TTC549 (cell line): ENCODE measurements around the gene FBXL15.

ENCODE experiments used
- FAIRE-seq: peaks from 2 replicates; lab custom pipeline; 2012; peaks lifted over from hg19 to GRCh38; lab: Jason Lieb, UNC

Gene FBXL15

GRCh38 chr10:102420714-102421506 lies at the start of gene FBXL15:
FBXL15 (plus strand) TSS chr10:102420836; CDS start chr10:102421130, 294 bp downstream.
- peak; percentile 74 for FAIRE-seq

DNA sequence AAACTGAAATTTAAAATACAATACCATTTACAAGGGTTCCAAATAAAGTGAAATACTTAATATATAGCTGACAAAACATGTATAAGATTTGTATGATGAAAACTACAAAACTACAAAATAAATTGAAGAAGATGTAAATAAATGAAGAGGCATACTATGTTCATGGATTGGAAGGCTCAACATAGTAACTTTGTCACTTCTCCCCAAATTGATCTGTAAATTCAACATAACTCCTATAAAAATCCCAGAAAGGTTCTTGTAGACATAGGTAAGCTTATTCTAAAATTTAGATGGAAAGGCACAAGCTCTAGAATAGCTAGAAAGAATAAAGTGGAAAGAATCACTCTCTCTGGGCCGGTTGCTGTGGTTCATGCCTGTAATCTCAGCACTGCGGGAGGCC lies 49.3 kb upstream of the FBXL15 start:
- FAIRE-seq: no peak

GRCh38 chr10:102375250-102375649 lies 45.4 kb upstream of the FBXL15 start:
- no peak for FAIRE-seq

DNA sequence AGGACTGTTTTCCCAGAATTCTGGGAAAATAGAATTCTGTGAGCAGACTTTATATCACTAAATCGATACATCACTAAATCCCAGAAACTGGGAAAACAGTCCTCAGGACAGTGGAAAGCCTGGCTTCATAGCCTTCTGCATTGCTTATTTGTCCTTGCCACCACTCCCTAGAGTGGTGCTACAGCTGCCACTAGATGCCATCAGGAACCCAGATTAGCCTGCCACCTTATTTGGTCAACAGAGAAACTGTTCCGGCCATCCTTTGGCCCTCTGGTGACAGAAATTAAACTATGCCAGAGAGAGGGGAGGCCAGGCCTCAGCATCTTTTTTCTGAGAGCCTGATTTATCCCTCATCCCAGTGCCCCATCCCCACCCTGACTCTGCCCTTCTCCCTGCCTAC lies 44.8 kb upstream of the FBXL15 start:
- no peak for FAIRE-seq

GRCh38 chr10:102376901-102377300 lies 43.7 kb upstream of the FBXL15 start:
- no peak for FAIRE-seq

DNA sequence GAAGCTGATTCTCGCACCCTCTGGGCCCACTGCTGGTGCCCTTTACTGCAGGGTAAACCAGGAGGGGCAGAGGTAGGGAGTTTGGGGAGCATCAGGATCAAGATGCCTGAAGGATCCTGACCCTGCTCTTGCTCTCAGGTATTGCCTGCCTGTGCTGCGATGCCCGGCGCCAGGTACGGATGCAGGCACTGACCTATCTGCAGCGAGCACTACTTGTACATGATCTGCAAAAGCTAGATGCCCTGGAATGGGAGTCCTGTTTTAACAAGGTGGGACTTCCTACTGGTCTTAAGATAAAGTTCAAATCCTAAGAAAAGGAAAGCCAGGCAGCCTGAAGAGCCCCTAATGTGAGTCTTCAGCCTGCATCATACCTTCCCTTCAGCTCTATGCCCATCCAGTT lies 41.3 kb upstream of the FBXL15 start:
- no peak for FAIRE-seq

DNA sequence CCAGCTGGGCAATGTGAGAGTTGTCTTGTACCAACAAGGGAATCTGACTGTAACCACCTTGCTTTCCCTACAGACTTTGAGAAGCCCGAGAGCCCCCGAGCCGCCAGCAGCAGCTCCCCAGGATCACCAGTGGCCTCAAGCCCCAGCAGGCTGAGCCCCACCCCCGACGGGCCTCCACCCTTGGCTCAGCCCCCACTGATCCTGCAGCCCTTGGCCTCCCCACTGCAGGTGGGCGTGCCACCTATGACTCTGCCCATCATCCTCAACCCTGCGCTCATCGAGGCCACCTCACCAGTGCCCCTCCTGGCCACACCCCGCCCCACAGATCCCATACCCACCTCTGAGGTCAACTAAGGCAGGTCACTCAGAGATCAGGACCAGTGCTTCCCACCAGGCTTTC lies 38.7 kb upstream of the FBXL15 start:
- FAIRE-seq: no peak

- no peak for FAIRE-seq
These were observed 37.8 kb upstream of the FBXL15 start for GRCh38 chr10:102382871-102383270.

DNA sequence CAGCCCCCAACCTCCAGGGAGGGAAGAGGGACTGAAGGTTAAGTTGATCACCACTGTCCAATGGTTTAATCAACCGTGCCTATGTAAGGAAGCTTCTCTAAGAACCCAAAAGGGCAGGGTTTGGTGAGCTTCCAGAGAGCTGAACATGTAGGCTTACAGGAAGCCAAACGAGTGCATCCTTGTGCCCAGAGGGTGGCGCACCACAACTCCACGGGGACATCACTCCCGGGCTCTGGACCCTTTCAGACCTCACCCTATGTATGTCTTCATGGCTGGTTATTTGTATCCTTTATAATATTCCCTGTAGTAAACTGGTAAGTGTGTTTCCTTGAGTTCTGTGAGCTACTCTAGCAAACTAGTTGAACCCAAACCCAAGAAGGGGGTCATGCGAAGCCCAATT lies 36.6 kb upstream of the FBXL15 start:
- no peak for FAIRE-seq

- FAIRE-seq: no peak
These were observed 35.8 kb upstream of the FBXL15 start for GRCh38 chr10:102384606-102385429.

DNA sequence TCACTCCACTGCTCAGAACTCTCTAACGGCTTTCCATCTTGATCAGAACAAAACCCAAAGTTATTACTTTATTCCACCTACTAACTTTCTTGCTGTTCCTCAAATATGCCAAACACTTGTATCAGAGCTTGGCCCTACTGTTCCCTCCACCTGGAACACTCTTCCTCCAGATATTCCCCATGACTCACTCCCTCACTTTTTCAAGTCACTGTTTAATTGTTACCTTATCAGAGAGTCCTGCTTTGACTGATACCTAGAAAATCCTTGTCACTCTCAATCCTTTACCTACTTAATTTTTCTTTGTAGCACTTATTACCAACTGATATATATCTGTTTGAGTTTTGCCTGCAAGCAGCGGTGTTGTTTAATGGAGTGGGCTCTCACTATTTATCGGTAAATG lies 30.7 kb upstream of the FBXL15 start:
- FAIRE-seq: no peak

DNA sequence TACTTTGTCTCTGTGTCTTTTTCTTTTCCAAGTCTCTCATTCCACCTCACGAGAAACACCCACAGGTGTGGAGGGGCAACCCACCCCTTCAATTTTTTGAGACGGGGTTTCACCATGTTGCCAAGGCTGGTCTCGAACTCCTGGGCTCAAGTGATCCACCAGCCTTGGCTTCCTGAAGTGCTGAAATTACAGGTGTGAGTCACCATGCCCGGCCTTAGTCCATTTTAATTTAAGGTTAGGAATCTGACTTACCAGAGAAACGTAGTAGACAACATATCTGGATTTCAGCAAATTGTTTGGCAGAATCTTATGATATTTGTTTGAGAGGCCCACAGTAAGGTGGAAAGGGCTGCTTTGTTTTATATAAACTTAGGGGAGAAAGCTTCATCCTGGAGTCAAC lies 28.3 kb upstream of the FBXL15 start:
- FAIRE-seq: no peak

DNA sequence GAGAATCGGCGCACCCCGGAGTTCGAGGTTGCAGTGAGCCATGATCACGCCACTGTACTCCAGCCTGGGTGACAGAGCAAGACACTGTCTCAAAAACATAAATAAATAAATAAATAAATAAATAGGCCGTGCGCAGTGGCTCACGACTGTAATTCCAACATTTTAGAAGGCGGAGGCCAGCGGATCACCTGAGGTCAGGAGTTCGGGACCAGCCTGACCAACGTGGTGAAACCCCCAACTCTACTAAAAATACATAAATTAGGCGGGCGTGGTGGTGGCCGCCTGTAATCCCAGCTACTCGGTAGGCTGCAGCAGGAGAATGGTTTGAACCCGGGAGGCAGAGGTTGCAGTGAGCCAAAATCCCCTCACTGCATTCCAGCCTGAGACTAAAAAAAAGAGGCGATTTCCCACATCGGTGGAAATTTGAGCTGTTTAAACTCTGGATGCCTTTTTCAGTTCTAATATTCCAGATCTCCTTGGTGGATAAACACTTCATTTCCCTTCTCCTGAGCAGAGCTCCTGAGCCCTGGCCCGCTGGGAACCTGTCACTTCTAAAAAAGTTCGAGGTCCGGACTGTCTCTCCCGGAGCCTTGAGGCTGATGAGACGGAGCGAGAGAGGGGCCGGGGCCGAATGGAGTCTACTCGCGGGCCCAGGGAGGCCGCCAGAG lies 27.1 kb upstream of the FBXL15 start:
- no peak for FAIRE-seq

GRCh38 chr10:102394079-102394800 lies 26.4 kb upstream of the FBXL15 start:
- no peak for FAIRE-seq

DNA sequence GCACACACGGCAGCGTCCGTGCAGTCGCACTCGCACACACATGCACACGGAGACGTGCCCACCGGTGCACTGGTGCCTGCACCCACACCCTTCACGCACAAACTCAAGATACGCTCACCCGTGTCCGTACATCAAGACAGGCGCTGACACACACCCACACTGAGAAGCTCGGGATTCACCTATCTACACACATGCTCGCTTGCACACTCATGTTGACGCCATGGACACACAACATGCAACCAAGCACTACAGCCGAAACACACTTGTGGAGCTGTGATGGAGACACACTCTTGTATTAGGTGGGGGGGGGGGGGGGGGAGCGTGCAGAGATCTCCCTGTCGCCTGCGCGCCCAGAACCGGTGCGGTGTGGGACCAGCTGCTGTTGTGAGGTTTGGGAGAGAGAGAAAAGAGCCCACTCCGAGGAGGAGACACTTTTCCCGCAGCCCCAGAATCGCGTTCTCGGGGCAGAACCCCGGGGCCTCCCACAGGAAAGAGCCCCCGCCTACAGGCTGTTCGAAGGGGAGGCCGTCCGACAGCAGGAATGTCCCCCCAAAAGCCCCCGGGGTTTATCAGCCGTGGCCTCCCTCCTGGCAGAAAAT lies 25.7 kb upstream of the FBXL15 start:
- FAIRE-seq: no peak

DNA sequence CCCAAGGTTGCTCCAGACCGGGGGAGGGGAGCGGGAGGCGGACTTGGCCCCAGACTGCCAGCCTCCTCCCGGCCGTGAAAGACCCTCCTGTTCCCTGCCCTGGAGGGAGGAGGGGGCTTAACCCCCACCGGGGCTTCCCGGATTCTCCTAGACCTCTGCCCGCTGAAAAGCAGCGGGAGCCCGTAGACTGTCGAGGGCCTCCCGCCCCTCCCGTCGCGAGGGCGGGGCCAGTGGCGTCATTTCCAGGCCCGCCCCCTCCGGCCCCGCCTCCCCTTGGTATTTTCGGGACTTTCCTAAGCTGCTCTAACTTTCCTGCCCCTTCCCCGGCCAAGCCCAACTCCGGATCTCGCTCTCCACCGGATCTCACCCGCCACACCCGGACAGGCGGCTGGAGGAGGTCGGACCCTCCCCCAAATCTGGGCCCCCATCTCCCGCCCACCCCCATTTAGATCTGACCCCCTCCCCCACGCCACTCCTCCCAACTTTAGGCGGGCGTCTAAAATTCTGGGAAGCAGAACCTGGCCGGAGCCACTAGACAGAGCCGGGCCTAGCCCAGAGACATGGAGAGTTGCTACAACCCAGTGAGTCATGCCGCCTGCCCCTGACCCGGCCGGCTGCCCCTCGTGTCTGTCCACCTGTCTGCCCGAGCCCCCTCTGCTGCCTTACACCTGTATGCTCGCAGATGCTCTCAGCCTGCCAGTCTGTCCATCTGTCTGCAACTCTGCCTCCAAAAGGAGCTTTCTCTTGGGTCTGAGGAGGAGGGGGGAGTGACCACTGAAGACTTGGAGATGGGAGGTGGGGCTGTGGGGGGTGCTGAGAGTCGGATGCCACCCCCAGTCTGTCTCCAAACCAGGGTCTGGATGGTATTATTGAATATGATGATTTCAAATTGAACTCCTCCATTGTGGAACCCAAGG lies 25.0 kb upstream of the FBXL15 start, which contains the start of gene NFKB2:
NFKB2 (plus strand) TSS at position 306 of the 917 bp plus-strand sequence; CDS start at position 561, 255 bp downstream.
- FAIRE-seq: no peak

DNA sequence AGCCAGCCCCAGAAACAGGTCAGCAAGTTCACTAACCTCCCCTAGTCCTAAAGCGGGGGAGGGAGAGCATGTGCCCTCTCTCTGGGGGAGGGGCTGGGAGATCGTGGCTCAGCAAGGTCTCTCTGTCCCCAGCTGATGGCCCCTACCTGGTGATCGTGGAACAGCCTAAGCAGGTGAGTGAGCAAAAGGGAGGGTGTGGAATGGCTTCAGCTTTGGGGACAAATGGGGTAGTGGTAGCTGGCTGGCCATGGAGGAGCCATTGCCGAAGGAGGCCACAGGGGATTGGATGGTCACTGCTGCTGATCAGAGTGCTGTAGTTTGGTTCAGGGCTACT lies 24.4 kb upstream of the FBXL15 start:
- FAIRE-seq: no peak

DNA sequence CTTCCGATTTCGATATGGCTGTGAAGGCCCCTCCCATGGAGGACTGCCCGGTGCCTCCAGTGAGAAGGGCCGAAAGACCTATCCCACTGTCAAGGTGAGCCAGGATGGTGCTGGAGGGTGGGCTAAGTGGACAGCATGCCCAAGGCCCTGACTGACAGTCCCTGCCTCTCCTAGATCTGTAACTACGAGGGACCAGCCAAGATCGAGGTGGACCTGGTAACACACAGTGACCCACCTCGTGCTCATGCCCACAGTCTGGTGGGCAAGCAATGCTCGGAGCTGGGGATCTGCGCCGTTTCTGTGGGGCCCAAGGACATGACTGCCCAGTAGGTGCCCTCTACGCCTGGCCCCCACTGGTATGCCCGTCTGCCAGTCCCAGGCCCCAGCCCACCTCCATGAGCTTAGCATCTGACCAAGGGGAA lies 23.9 kb upstream of the FBXL15 start:
- no peak for FAIRE-seq

GRCh38 chr10:102397222-102398171 lies 23.1 kb upstream of the FBXL15 start:
- no peak for FAIRE-seq
